ENCODE results near the gene COX10.
"Not testable (repeated sequence)": the region's sequence is repeated elsewhere in the genome, so short reads cannot be mapped to it uniquely, and the experiment has no call there.

Gene COX10

GRCh38 chr17:14179951-14180350, 110.6 kb downstream of the COX10 start:
- not testable (repeated sequence) for DNase-seq

DNA sequence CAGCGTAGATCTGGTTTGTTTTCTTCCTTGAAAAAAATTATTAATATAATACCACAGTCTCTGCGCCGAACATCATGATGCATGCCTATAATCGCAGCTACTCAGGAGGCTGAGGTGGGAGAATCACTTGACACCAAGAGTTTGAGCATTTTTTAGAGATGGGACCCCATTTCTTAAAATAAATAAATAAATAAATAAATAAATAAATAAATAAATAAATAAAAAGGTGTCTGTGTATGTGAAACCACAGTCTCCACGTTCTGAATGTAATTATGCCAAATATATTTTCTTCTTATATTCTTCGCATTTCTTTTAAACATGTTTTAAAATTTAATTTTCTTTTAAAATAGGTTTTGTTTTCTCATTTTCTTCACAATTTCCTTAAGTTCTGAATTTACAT, 112.8 kb downstream of the COX10 start:
- DNase-seq = not testable (repeated sequence)

DNA sequence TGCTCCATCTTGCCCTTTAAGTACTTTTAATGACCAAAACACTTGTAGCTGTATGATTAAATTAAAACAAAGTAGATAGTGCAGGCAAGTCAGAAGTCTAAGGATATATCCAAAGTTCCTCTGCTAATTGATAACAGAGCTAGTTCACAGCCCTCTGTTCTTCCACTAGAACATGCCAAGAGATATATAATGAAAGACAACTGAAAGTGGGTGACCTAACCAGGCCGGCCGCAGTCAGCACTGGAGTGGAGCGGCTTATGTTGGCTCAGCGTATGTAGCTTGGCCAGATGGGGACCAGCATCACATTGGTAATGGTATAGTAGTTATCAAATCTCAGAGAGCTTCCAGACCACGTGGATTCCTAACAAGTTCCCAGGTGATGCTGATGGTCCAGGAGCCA, 115.2 kb downstream of the COX10 start:
- not testable (repeated sequence) for DNase-seq

- DNase-seq = not testable (repeated sequence)
These were observed 117.1 kb downstream of the COX10 start for GRCh38 chr17:14186443-14186842.

GRCh38 chr17:14190774-14191173, 121.5 kb downstream of the COX10 start:
- DNase-seq = not testable (repeated sequence)

DNA sequence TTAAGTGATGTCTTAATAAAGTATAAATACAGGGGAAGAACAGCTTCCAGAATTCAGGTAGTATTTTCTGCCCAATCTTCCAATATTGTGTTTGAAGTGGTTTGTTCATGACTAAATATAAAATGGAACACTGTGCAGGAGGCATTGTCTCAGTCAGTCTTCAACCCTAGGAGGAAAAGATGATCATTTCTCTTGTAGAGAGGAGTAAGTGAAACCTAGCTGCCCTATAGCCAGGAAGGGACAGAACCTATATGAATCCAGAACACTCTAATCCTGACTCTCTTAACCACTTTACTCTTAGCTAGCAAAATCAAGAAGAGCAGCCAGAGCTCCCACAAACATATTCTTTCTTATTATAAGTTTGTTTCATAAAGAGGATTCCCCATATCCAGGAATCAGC, 122.2 kb downstream of the COX10 start:
- DNase-seq = not testable (repeated sequence)

GRCh38 chr17:14192039-14192438, 122.7 kb downstream of the COX10 start:
- not testable (repeated sequence) for DNase-seq

DNA sequence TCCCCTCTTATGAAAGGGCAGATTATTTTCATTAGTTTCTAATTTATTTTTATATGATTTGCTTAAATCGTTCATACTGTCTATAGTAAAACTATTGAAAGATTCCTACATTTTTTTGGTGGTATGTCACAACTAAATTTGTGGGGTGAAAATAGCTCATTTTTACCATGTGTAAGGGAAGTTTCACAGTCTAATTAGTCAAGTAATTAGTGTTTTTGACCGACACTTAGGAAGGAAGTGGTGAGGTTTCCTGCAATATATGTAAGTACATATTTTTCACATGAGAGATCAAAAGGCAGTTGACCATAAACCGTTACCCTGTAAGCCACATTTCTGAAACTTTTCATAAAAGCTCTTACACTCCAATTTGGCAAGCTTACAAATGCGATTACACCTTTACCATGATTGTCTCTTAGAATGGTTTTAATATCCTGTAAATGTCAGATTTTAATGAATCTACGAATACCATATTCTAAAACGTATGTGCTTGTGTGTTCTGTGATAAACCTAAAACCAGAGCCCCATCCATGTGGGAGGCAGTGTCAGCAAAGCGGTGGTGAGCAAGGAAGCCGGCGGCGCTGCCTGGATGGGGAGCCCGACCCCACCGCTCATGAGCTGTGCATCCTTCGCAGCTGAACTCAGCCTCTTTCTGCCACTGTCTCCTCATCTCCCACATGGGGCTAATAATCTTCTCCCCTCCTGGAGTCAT, 123.5 kb downstream of the COX10 start:
- not testable (repeated sequence) for DNase-seq

GRCh38 chr17:14196377-14196997, 127.2 kb downstream of the COX10 start:
- peak in 1 of 4 experiments; percentile 14 for DNase-seq

GRCh38 chr17:14197057-14197456, 127.8 kb downstream of the COX10 start:
- DNase-seq = no peak

DNA sequence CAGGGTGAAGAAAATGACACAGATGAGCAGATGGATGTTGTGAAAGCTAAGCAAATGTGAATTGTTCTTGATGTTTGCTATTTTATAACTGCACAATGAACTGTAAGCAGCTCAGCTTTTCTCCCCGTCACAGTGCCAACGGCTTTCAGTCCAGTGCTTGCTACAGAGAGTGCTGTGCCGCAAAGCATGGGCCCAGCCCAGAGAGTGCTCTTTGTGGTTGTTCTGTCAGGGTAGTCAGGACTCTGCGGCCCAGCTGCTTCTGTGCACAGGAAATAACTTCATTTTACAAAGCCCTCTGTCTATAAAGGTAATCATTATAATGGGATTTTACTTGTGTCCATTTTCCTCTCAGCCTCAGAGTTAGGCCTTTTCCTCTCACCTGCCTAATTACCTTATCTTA, 128.3 kb downstream of the COX10 start:
- no peak for DNase-seq

DNA sequence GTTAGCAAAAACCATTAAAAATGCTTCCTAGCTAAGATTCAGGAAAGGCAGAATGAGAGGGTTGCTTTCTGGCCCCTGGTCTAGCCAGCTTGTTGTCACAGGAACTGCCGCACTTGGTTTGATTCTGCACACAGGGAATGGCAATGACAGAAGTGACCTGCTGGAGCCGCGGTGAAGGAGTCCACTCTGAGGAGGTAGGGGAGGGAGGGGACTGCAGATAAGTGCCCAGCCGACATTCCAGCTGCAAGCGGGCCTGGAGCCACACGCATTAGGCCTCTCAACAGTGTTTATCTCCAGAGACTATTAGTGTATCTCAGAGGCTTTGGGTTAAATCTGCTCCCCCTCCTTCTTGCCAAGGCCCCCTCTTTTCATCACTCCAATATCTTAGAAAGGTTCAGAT, 128.7 kb downstream of the COX10 start:
- DNase-seq = no peak

DNA sequence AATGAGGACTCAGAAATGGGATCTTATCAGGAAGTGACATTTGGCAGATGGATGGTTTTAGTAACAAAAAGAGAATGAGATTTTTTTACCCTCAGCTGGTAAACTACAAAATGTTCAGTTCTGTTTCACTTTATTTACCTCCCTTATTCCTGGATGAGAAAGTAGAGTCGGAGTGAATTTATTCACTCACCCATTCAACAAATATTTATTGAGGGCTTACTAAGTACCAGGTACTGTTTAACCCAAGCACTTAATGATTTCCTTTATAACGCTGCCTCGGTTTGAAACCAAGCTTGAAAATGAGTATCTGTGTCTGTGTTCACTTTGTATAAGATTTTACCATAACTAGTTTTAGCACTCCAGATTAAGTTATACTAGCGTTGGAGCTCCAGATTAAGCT, 129.3 kb downstream of the COX10 start:
- DNase-seq = no peak

DNA sequence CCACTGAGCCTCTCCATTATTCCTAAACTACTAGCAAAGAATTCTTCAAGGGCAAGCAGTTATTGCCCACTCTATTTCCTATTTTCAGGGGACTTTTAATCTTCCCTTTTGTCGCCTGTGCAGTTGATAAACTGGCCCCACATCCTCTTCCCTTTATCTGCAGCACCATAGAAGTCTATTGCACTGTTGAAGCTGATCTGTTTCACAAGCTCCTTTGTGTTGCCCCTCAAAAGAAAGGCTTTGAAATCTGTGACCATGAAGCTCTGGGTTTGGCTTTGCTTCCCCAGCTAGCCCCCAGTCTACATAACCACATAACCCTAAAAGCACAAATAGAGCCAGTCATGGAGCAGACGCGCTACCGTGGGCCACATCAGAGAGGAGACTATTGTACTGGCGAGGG, 130.3 kb downstream of the COX10 start:
- DNase-seq = peak in 1 of 4 experiments; percentile 9

- no peak for DNase-seq
These were observed 131.1 kb downstream of the COX10 start for GRCh38 chr17:14200354-14200753.

GRCh38 chr17:14201021-14201987, 132.0 kb downstream of the COX10 start:
- peak; percentile 60 to 83 (median 74) for DNase-seq

DNA sequence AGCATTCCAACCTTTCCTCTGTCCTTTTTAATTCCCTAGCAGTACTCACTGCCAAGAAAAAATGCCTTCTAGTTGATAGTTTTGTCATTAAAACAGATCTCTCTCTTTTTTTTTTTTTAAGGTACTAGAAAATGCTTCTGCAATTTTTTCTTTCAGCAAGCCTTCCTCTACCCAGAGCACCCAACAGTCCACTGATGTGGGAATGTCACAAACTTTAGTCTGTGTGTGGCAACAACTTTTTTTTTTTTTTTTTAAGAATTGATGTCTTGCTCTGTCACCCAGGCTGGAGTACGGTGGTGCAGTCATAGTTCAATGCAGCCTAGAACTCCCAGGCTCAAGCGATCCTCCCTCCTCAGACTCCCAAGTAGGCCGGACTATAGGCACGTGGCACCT, 132.7 kb downstream of the COX10 start:
- DNase-seq = peak; percentile 11 to 55 (median 46)

DNA sequence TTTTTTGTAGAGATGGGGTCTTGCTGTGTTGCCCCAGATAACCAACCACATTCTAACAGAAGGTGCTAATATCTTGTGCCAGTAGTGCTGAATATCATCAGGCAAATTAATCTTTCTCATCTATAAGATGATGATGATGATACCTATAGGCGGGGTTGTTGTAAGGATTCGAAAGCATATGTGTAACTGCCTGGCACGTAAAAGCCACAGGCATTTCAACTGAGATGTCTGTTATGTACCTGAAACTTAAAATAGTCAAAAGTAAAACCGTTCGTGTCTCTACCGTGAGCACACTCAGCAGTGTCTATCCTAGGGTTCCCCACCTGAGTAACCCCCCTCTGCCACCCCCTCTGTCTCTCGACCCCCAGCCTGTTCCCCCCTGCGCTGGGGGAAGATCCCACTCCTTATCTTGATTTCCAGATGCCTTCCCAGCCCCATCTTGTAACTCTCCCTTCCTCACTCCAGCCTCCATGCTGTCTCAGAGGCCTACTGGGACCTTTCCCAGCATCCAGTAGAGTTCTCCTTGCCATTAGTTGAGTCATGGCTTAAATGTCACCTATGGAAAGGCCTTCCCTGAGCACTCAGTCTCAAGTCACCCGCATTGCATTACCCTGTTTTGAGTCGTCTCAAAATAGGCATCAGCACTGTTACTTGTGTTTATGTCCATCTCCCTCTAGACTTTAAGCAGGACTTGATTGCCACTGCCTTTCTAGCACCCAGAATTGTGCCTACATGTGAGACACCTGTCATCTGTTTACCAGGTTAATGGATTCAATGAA, 133.3 kb downstream of the COX10 start:
- DNase-seq = no peak

DNA sequence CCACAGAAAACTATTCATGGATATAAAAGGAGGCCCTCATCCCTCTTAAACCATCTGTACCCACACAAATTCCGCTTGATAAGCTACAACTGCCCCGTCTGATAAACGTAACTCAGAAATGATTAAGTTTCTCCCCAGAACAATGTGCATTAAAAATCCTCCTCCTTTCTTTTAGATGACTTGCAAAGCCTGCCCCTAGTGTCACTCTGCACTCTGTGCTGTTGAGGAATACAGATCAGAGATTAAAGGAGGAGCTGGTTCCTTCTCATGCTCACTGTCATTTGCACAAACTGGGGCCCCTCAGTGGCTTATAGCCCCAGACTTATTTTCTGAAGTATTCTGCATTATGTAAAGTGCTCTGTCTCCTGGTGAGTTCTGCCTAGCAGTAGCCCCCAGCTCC, 134.1 kb downstream of the COX10 start:
- no peak for DNase-seq

GRCh38 chr17:14204084-14204483, 134.8 kb downstream of the COX10 start:
- DNase-seq = no peak

DNA sequence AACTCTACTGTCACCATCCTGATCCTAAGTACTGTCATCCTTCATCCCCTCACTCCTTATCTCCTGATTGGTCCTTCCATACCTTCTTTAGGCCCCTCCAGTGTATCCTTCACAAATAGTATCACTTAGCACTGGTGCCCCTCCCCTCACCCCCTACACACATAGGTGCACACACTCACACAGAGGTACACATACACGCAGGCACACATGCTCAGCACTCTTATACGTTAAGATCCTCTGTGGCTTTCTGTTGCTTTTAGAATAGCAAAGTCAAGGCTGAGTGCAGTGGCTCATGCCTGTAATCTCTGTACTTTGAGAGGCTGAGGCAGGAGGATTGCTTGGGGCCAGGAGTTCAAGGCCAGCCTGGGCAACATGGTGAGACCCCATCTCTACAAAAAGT, 135.2 kb downstream of the COX10 start:
- no peak for DNase-seq

DNA sequence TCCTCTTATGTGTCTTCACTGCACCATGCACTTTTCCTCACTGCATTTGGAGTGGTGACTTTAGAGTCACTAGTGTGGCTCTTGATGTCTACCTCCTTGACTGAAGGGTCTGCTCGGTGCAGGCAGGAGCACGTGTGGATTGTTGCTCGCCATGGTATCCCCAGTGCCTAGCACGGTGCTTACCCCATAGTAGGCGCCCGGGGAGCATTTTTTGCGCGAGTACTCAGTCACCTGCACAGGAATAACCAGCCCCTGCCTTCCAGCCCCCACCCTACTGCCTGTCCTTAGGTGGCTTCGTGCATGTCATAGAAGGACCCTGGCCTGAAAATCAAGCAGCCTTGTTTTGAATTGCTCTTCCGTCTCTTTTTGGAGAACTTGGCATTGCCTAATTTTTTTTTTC, 136.1 kb downstream of the COX10 start:
- no peak for DNase-seq

Data from suppressor macrophage (primary cell).